Fibroblast of mammary gland (primary cell): ENCODE measurements around the gene ARID3A.

Experiments used
- DNase-seq: peaks from one replicate; pipeline ENCODE4 v3.0.0-alpha.2; 2010; ENCODE audit warnings: low read depth
- H3K4me3 ChIP-seq: 2 replicates; pipeline ENCODE4 v1.5.1; 2011; ENCODE audit warnings: low read depth, mild to moderate bottlenecking, low read length, moderate library complexity; ENCODE audit not compliant: control insufficient read depth
- CTCF ChIP-seq: conservative IDR thresholded peaks from 2 replicates; pipeline ENCODE4 v1.5.1; 2011; ENCODE audit warnings: low read depth, low read length, inconsistent platforms; ENCODE audit not compliant: control insufficient read depth, insufficient read depth

Gene ARID3A

GRCh38 chr19:892894-893689 lies 32.7 kb upstream of the ARID3A start, which contains the start of the genes MED16 and RNU6-9:
Gene MED16, minus strand, starts transcription at chr19:893187. Its CDS starts 2,056 bp downstream, at chr19:891131.
Gene RNU6-9, plus strand, starts transcription at chr19:893484.
- TF ChIP-seq CTCF, result no peak
- H3K4me3 ChIP-seq, result peak within 1 kb of the TSS; percentile 82
- peak; percentile 89 for DNase-seq

GRCh38 chr19:896434-896833 lies 29.4 kb upstream of the ARID3A start:
- DNase-seq, result no peak
- no peak overlapping the region for H3K4me3 ChIP-seq
- TF ChIP-seq CTCF, result no peak

- no peak for DNase-seq
- H3K4me3 ChIP-seq, result no peak overlapping the region
- no peak for TF ChIP-seq CTCF
Measured at GRCh38 chr19:896999-897398, 28.8 kb upstream of the ARID3A start.

GRCh38 chr19:897442-898039 lies 28.3 kb upstream of the ARID3A start:
- no peak overlapping the region for H3K4me3 ChIP-seq
- DNase-seq, result no peak
- no peak for TF ChIP-seq CTCF

- H3K4me3 ChIP-seq, result no peak overlapping the region
- no peak for DNase-seq
- TF ChIP-seq CTCF, result no peak
Measured at GRCh38 chr19:898663-899062, 27.2 kb upstream of the ARID3A start.

- no peak for TF ChIP-seq CTCF
- H3K4me3 ChIP-seq, result no peak overlapping the region
- DNase-seq, result no peak
Measured at GRCh38 chr19:899336-900042, 26.3 kb upstream of the ARID3A start.
